Measurements from ENCODE around the gene KCTD21. TPM values are rescaled to one million over a fixed set of nuclear protein-coding genes. Genes with fewer than 3 reads are reported as not detected.

KCTD21 gene
- total RNA-seq, 1 experiment from 2014 or later = 1.8 TPM

DNA sequence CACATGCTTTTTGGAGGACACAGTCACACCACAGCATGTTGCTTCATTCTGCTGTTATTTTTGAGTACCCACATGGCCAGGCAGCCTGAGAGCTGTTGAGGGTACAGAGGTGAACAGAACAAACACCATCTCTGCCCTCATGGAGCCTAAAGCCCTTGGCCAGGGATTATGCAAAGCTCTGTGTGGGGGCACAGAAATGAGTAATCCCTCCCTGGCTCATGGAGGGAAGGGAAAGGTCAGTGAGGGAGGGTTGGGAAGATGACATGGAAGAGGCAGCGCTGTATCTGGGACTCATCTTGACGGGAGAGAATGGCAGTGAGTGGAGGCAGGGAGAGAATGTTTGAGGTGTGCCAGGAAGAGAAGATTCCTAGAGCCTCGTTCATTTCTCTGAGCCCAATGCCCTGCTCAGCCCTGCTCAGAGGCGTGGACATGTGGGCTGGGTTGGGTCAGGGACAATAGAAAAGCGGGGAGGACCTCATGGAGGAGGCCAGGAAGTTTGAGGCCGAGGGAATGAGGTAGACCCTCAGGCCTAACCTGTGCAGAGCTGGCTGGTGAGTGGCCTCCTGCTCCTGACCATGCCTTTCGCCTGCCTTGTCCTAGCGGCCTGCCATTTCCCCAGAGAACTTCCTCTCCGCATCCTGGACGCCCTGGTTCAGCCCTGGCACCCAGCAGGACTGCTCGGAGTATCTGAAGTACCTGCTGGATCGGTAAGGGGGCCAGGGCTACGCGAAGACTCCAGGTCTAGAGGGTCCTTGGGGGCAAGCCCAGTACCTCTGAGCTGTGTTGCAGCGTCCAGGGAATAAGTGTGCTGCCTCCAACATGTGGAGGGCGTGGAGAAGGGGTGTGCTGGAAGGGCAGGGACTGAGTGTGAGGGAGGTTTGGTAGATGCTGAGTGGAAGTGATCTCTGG is 20.1 kb upstream of the KCTD21 start:
- H3K4me1 ChIP-seq (ENCODE audit: low read length) = no peaks in the 10 kb centered on the region
- H3K4me2 ChIP-seq (ENCODE audit: low read depth, low read length, poor library complexity, severe bottlenecking) = no peak overlapping the region
- no peaks in the 10 kb centered on the region for H3K36me3 ChIP-seq (ENCODE audit: insufficient read depth, low read length)
- H3K27ac ChIP-seq (ENCODE audit: low read length) = no peak overlapping the region
- no peaks in the 10 kb centered on the region for H3K9me3 ChIP-seq (ENCODE audit: low read length)
- H4K20me1 ChIP-seq (ENCODE audit: insufficient read depth, low read depth, low read length) = no peaks in the 10 kb centered on the region
- no peak overlapping the region for H3K9ac ChIP-seq (ENCODE audit: low read length)
- H3K9me2 ChIP-seq (replicated peaks; ENCODE audit: insufficient read depth, low read length) = no peaks in the 10 kb centered on the region
- H3K27me3 ChIP-seq (ENCODE audit: low read length) = no peaks in the 10 kb centered on the region
- no peaks in the 10 kb centered on the region for H3K79me2 ChIP-seq (ENCODE audit: low read length)
- no peak for DNase-seq
- H2AFZ ChIP-seq (ENCODE audit: low read length) = no peak overlapping the region
- H3K4me3 ChIP-seq (ENCODE audit: low read length) = no peak overlapping the region

GRCh38 chr11:78207532-78208256 is 19.3 kb upstream of the KCTD21 start:
- Histone ChIP-seq H2AFZ (ENCODE audit: low read length) (no peak overlapping the region), H3K36me3 (ENCODE audit: insufficient read depth, low read length) (no peaks in the 10 kb centered on the region), H3K79me2 (ENCODE audit: low read length) (no peaks in the 10 kb centered on the region), H3K9me2 (replicated peaks; ENCODE audit: insufficient read depth, low read length) (no peaks in the 10 kb centered on the region), H3K4me3 (ENCODE audit: low read length) (no peak overlapping the region), H3K4me2 (ENCODE audit: low read depth, low read length, poor library complexity, severe bottlenecking) (no peak overlapping the region), H3K9ac (ENCODE audit: low read length) (no peak overlapping the region), H3K27me3 (ENCODE audit: low read length) (no peaks in the 10 kb centered on the region), H3K4me1 (ENCODE audit: low read length) (no peaks in the 10 kb centered on the region), H4K20me1 (ENCODE audit: insufficient read depth, low read depth, low read length) (no peaks in the 10 kb centered on the region), H3K9me3 (ENCODE audit: low read length) (no peaks in the 10 kb centered on the region), H3K27ac (ENCODE audit: low read length) (no peak overlapping the region)
- DNase-seq = no peak

DNA sequence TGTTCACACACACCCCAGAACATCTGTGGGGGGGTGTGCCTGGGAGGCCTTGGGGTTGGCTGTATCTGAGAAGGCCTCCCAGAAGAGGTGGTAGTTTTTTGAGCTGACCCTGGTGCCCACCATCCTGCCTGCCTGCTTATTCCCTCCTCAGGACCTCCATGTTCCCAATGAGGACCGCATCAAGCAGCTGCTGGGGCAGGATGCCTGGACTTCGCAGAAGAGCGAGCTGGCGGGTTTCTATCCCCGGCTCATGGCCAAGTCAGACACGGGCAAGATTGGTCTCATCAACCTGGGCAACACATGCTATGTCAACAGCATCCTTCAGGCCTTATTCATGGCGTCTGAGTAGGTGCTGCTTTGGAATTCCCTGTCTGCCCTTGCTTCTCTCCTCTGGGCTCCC is 17.3 kb upstream of the KCTD21 start:
- no peaks in the 10 kb centered on the region for H4K20me1 ChIP-seq (ENCODE audit: insufficient read depth, low read depth, low read length)
- H3K9me2 ChIP-seq (replicated peaks; ENCODE audit: insufficient read depth, low read length) = no peaks in the 10 kb centered on the region
- no peaks in the 10 kb centered on the region for H3K9me3 ChIP-seq (ENCODE audit: low read length)
- H3K36me3 ChIP-seq (ENCODE audit: insufficient read depth, low read length) = no peaks in the 10 kb centered on the region
- H3K9ac ChIP-seq (ENCODE audit: low read length) = no peak overlapping the region
- H3K4me3 ChIP-seq (ENCODE audit: low read length) = no peak overlapping the region
- H3K27ac ChIP-seq (ENCODE audit: low read length) = no peak overlapping the region
- no peak overlapping the region for H2AFZ ChIP-seq (ENCODE audit: low read length)
- H3K27me3 ChIP-seq (ENCODE audit: low read length) = no peaks in the 10 kb centered on the region
- H3K4me2 ChIP-seq (ENCODE audit: low read depth, low read length, poor library complexity, severe bottlenecking) = no peak overlapping the region
- H3K79me2 ChIP-seq (ENCODE audit: low read length) = no peaks in the 10 kb centered on the region
- no peak for DNase-seq
- H3K4me1 ChIP-seq (ENCODE audit: low read length) = no peaks in the 10 kb centered on the region

DNA sequence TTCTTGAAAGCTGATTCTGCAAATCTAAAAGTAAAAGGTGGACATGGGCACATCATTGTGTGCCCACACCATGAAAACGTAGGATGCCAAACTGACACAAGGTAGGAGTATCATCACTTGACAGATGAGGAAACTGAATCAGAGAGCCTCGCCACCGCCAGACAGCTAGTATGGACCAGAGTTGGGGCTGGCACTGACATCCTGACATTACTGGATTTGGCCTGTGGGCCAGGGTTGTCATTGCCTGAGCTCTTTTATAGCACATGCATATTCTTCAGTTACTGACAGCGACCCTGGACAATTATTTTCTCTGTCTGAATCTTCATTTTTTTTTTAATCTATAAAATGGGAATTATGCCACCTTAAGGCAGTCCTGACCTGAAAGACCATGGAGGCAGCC is 16.8 kb upstream of the KCTD21 start:
- H3K4me3 ChIP-seq (ENCODE audit: low read length) = no peak overlapping the region
- DNase-seq = no peak
- H3K9ac ChIP-seq (ENCODE audit: low read length) = no peak overlapping the region
- no peak overlapping the region for H2AFZ ChIP-seq (ENCODE audit: low read length)
- no peaks in the 10 kb centered on the region for H3K9me3 ChIP-seq (ENCODE audit: low read length)
- no peak overlapping the region for H3K4me2 ChIP-seq (ENCODE audit: low read depth, low read length, poor library complexity, severe bottlenecking)
- H3K36me3 ChIP-seq (ENCODE audit: insufficient read depth, low read length) = no peaks in the 10 kb centered on the region
- no peaks in the 10 kb centered on the region for H3K79me2 ChIP-seq (ENCODE audit: low read length)
- no peaks in the 10 kb centered on the region for H4K20me1 ChIP-seq (ENCODE audit: insufficient read depth, low read depth, low read length)
- H3K27ac ChIP-seq (ENCODE audit: low read length) = no peak overlapping the region
- no peaks in the 10 kb centered on the region for H3K27me3 ChIP-seq (ENCODE audit: low read length)
- H3K9me2 ChIP-seq (replicated peaks; ENCODE audit: insufficient read depth, low read length) = no peaks in the 10 kb centered on the region
- no peaks in the 10 kb centered on the region for H3K4me1 ChIP-seq (ENCODE audit: low read length)

DNA sequence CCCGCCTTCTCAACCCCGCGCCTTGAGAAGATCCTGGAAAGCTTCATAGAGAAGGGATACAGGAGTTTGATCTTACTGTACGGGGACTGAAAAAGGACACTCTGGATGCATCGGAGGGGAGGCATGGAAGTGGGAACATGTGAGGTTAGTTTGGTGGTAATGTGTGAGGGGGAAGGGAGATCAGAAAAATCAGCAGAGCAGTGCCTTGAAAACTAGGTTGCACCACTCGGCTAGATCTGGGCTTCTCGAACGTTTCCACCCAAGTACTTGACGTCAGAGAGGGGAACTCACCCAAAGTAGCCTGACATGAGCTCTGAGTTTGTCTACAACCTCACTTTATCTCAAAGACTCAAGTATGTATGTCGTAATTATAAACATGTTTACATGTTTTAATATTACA is 14.8 kb upstream of the KCTD21 start:
- Histone ChIP-seq H3K9ac (ENCODE audit: low read length) (no peak overlapping the region), H3K4me2 (ENCODE audit: low read depth, low read length, poor library complexity, severe bottlenecking) (no peak overlapping the region)
- no peak for DNase-seq

DNA sequence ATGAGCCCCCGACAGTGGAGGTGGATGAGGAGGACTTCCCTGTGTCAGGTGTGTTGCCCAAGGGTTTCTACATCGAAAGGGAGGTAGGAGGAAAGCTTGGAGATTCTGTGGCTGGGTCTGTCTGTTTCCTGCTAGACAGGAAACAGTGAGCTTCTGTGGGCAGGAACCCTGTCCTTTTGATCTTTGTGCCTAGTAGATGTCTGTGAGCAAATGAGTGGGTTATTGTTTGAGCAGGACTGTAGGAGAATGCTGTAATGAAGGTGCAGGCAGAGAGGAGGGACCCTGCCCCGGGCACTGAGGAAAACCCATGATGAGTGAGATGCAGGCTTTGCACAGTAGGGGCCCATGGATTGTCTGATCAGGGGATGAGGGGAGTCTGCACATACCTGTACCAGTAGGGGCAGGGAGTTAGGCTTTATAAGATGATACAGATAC is 14.3 kb upstream of the KCTD21 start:
- Histone ChIP-seq H3K27me3 (ENCODE audit: low read length) (no peaks in the 10 kb centered on the region), H3K4me3 (ENCODE audit: low read length) (no peak overlapping the region), H3K9ac (ENCODE audit: low read length) (no peak overlapping the region), H4K20me1 (ENCODE audit: insufficient read depth, low read depth, low read length) (no peaks in the 10 kb centered on the region), H3K4me2 (ENCODE audit: low read depth, low read length, poor library complexity, severe bottlenecking) (no peak overlapping the region), H3K36me3 (ENCODE audit: insufficient read depth, low read length) (no peaks in the 10 kb centered on the region), H3K79me2 (ENCODE audit: low read length) (no peaks in the 10 kb centered on the region), H2AFZ (ENCODE audit: low read length) (no peak overlapping the region), H3K9me2 (replicated peaks; ENCODE audit: insufficient read depth, low read length) (no peaks in the 10 kb centered on the region), H3K9me3 (ENCODE audit: low read length) (no peaks in the 10 kb centered on the region), H3K4me1 (ENCODE audit: low read length) (no peaks in the 10 kb centered on the region), H3K27ac (ENCODE audit: low read length) (no peak overlapping the region)
- no peak for DNase-seq

More for the DNA sequence above, 14.8 kb upstream of the KCTD21 start:
- Histone ChIP-seq H3K4me1 (ENCODE audit: low read length) (no peaks in the 10 kb centered on the region), H2AFZ (ENCODE audit: low read length) (no peak overlapping the region), H3K27ac (ENCODE audit: low read length) (no peak overlapping the region), H3K79me2 (ENCODE audit: low read length) (no peaks in the 10 kb centered on the region), H3K36me3 (ENCODE audit: insufficient read depth, low read length) (no peaks in the 10 kb centered on the region), H3K9me3 (ENCODE audit: low read length) (no peaks in the 10 kb centered on the region), H3K9me2 (replicated peaks; ENCODE audit: insufficient read depth, low read length) (no peaks in the 10 kb centered on the region), H3K27me3 (ENCODE audit: low read length) (no peaks in the 10 kb centered on the region), H4K20me1 (ENCODE audit: insufficient read depth, low read depth, low read length) (no peaks in the 10 kb centered on the region), H3K4me3 (ENCODE audit: low read length) (no peak overlapping the region)

DNA sequence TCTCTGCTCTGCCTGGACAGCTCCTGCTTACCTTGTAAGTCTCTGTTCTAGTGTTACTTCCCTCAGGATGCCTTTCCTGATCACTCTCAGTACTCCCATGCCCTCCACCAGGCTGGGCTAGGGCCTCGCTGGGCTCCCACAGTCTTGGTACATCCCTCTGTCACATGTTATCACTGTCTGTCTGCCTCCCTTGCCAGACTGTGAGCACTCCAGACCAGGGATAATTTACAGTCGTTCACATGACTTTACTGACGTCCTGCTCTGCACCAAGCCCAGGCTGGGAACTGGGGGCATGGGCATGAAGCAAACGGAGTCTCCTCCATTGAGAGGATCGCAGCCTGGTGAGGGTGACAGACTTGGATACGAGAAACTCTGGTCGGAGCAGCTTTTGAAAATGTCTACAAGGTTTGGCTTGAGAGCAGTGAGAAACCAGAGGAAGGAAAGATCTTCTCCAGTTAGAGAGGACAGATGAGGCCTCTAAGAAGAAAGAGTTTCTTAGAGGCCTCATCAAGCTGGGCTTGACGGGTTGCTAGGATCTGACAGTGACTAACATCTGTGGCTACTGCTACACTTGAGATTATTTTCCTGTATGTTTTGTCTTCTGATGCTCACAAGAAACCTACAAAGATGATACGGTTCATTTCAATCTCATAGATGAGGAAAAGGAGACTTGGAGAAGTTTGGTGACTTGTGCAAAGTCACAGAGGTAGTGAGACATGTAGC is 12.8 kb upstream of the KCTD21 start:
- no peak for DNase-seq
- no peaks in the 10 kb centered on the region for H4K20me1 ChIP-seq (ENCODE audit: insufficient read depth, low read depth, low read length)
- no peak overlapping the region for H2AFZ ChIP-seq (ENCODE audit: low read length)
- no peaks in the 10 kb centered on the region for H3K27me3 ChIP-seq (ENCODE audit: low read length)
- no peaks in the 10 kb centered on the region for H3K36me3 ChIP-seq (ENCODE audit: insufficient read depth, low read length)
- H3K9me2 ChIP-seq (replicated peaks; ENCODE audit: insufficient read depth, low read length) = no peaks in the 10 kb centered on the region
- H3K79me2 ChIP-seq (ENCODE audit: low read length) = no peaks in the 10 kb centered on the region
- no peaks in the 10 kb centered on the region for H3K4me1 ChIP-seq (ENCODE audit: low read length)
- no peak overlapping the region for H3K27ac ChIP-seq (ENCODE audit: low read length)
- no peak overlapping the region for H3K4me3 ChIP-seq (ENCODE audit: low read length)
- no peaks in the 10 kb centered on the region for H3K9me3 ChIP-seq (ENCODE audit: low read length)
- no peak overlapping the region for H3K9ac ChIP-seq (ENCODE audit: low read length)
- no peak overlapping the region for H3K4me2 ChIP-seq (ENCODE audit: low read depth, low read length, poor library complexity, severe bottlenecking)

- DNase-seq = no peak
- Histone ChIP-seq H3K27ac (ENCODE audit: low read length) (no peak overlapping the region), H3K4me3 (ENCODE audit: low read length) (no peak overlapping the region), H3K4me1 (ENCODE audit: low read length) (no peaks in the 10 kb centered on the region), H3K9me3 (ENCODE audit: low read length) (no peaks in the 10 kb centered on the region), H3K36me3 (ENCODE audit: insufficient read depth, low read length) (no peaks in the 10 kb centered on the region), H4K20me1 (ENCODE audit: insufficient read depth, low read depth, low read length) (no peaks in the 10 kb centered on the region), H3K9me2 (replicated peaks; ENCODE audit: insufficient read depth, low read length) (no peaks in the 10 kb centered on the region), H3K27me3 (ENCODE audit: low read length) (no peaks in the 10 kb centered on the region), H3K79me2 (ENCODE audit: low read length) (no peaks in the 10 kb centered on the region), H3K9ac (ENCODE audit: low read length) (no peak overlapping the region), H3K4me2 (ENCODE audit: low read depth, low read length, poor library complexity, severe bottlenecking) (no peak overlapping the region), H2AFZ (ENCODE audit: low read length) (no peak overlapping the region)
Measured at GRCh38 chr11:78200553-78200952, 12.1 kb upstream of the KCTD21 start.
